Spleen (tissue), 11 donors: ENCODE results near the gene SEPTIN1. TPM values are rescaled to one million over a fixed set of nuclear protein-coding genes. Genes with fewer than 3 reads are reported as not detected.

Experiments
- DNase-seq: peaks from one replicate; pipeline ENCODE4 v3.0.0-alpha.2; 2020
- H3K27ac ChIP-seq, 8 donors: fragments of 200-600 bp; sonication (generic) in 7 of 8; 1 replicate in 4 of 8; 2 replicates in 4 of 8; pipeline versions ENCODE4 v1.5.0 to v1.8.0; 2016 to 2021; ENCODE audit warnings: inconsistent platforms in 4 of 8, mild to moderate bottlenecking in 4 of 8, moderate library complexity in 1 of 8
- H3K27me3 ChIP-seq, 7 donors: fragments of 200-600 bp; sonication (generic) in 6 of 7; replicated peaks in 1 of 7; 1 replicate in 4 of 7; 2 replicates in 3 of 7; pipeline versions ENCODE4 v1.5.0 to v1.8.0; 2016 to 2021; ENCODE audit warnings: inconsistent platforms in 3 of 7, mild to moderate bottlenecking in 1 of 7
- H3K36me3 ChIP-seq, 6 donors: fragments of 200-600 bp; sonication (generic) in 5 of 6; 1 replicate in 4 of 6; 2 replicates in 2 of 6; pipeline versions ENCODE4 v1.5.0 to v1.8.0; 2016 to 2021; ENCODE audit warnings: inconsistent platforms in 2 of 6
- H3K4me1 ChIP-seq, 6 donors: fragments of 200-600 bp; sonication (generic) in 5 of 6; 1 replicate in 3 of 6; 2 replicates in 3 of 6; pipeline versions ENCODE4 v1.5.0 to v1.8.0; 2016 to 2021; ENCODE audit warnings: inconsistent platforms in 3 of 6
- H3K4me3 ChIP-seq, 8 donors: fragments of 200-600 bp; sonication (generic) in 7 of 8; 1 replicate in 4 of 8; 2 replicates in 4 of 8; pipeline versions ENCODE4 v1.5.0 to v1.8.0; 2016 to 2021; ENCODE audit warnings: inconsistent platforms in 4 of 8, mild to moderate bottlenecking in 4 of 8, moderate library complexity in 2 of 8
- H3K9me3 ChIP-seq, 8 donors: fragments of 200-600 bp; sonication (generic) in 7 of 8; 1 replicate in 4 of 8; 2 replicates in 4 of 8; pipeline versions ENCODE4 v1.5.0 to v1.8.0; 2016 to 2021; ENCODE audit warnings: inconsistent platforms in 4 of 8
- POLR2A ChIP-seq, 3 donors: fragments of 450-650 bp; IDR thresholded peaks; one replicate each; pipeline ENCODE4 v1.5.1; 2017; ENCODE audit warnings: antibody characterized with exemption in 3 of 3, mild to moderate bottlenecking in 1 of 3
- POLR2AphosphoS5 ChIP-seq, 3 donors: sonication (generic); formaldehyde crosslinking; IDR thresholded peaks; one replicate each; pipeline ENCODE4 v1.5.1; 2017; ENCODE audit warnings: antibody characterized with exemption in 3 of 3
- WGBS, 5 donors: extraction: QIAGEN DNeasy Blood & Tissue Kit in 3 of 5; methylation state at CpG; one replicate each; pipeline versions ENCODE4 v1.1.5 to v1.1.7; 2013 to 2018; 5-methylcytosine and 5-hydroxymethylcytosine counted together
- intact Hi-C: fragments of 100-400 bp; cut with DNase I; formaldehyde crosslinking; loops from one replicate; pipeline ENCODE4 v1.15.0; 2023; ENCODE audit warnings: low total_unique reads
- polyA plus RNA-seq, 3 donors: library from polyadenylated mRNA; stranded (reverse); fragments of 200-250 nt; gene quantifications; one replicate each; pipeline ENCODE4 v1.2.1, GENCODE V29; 2013
- total RNA-seq, 7 donors: library from RNA; depleted of rRNA in 3 of 7; stranded (reverse); fragments of >200 nt in 3 of 7; fragmentation: NEBNext Ultra II Directional in 4 of 7; extraction: Animal tissue kit (Norgen Biotek cat#: 25700) in 4 of 7; gene quantifications; one replicate each; pipeline versions ENCODE4 v1.1.0 to v1.2.1, GENCODE V29; 2016 to 2021
- TF ChIP-seq, protein P1 (sequence below), 11 experiments: fragments of 200-600 bp in 7 of 11; fragments of 450-650 bp in 4 of 11; sonication (generic) in 4 of 11; IDR thresholded peaks in 8 of 11; conservative IDR thresholded peaks in 3 of 11; 1 replicate in 7 of 11; 2 replicates in 4 of 11; pipeline versions ENCODE4 v1.4.0 to v1.8.0; 2016 to 2021; ENCODE audit warnings: antibody characterized with exemption in 11 of 11, inconsistent platforms in 4 of 11, mild to moderate bottlenecking in 1 of 11
- donor health status: healthy with polysubstance abuse.
- donor health status: DM: no; HTN: no; CAD: no; lungs with moderate emphysema.
- donor health status: DM: no; HTN: no; CAD: no.
- donor health status: Bipolar disorder and iron deficiency.
- donor health status: healthy.
- donor health status: DM: no; HTN: no; CAD: no.
- donor health status: DM: yes; HTN: yes; CAD: no.

SEPTIN1 gene
- total and polyA plus RNA-seq, 10 donors = 38.5 to 199 (median 84.2) TPM

DNA sequence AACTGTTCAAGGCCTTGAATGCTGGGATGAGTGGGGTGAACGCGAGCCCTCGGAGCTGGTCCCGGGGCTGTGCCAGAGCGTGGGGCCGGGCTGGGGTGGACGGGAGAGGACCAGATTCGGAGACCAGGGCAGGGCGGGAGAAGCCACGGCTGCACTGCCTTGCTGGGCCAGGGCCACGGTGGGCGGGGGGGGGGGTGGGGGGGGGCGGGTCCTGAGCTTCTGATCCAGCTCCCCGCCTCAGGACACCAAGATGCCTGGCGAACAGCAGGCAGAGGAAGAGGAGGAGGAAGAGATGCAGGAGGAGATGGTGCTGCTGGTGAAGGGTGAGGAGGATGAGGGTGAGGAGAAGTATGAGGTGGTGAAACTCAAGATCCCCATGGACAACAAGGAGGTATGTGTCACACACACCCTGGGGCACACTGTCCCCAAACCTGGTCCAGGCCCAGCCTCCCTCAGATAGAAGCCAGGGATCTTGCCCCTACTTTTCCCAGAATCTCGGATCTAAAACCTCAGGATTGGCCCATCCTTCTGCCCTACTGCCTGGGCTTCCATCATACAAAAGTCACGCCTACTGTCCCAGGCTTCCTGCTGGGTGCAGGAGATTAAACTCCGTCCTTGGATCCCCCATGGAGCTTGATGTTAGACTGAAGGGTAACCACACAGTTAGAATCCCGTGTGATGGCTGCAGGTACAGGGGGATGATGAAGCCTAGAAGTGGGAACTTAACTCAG is 25.6 kb upstream of the SEPTIN1 start:
- Histone ChIP-seq H3K4me3 (peak overlapping the region; percentile 55 to 93 (median 79)), H3K27ac (peak overlapping the region; percentile 45 to 90 (median 83)), H3K27me3 (no peaks in the 10 kb centered on the region), H3K4me1 (peaks cover 16 to 50% (median 32%) of the 10 kb centered on the region in 6 donors), H3K9me3 (no peaks in the 10 kb centered on the region), H3K36me3 (peaks cover 0 to 13% (median 5%) of the 10 kb centered on the region in 6 donors)
- DNase-seq = no peak
- TF ChIP-seq POLR2A (IDR thresholded peaks at IDR 0.05) = no peak
- TF ChIP-seq, protein P1, sequence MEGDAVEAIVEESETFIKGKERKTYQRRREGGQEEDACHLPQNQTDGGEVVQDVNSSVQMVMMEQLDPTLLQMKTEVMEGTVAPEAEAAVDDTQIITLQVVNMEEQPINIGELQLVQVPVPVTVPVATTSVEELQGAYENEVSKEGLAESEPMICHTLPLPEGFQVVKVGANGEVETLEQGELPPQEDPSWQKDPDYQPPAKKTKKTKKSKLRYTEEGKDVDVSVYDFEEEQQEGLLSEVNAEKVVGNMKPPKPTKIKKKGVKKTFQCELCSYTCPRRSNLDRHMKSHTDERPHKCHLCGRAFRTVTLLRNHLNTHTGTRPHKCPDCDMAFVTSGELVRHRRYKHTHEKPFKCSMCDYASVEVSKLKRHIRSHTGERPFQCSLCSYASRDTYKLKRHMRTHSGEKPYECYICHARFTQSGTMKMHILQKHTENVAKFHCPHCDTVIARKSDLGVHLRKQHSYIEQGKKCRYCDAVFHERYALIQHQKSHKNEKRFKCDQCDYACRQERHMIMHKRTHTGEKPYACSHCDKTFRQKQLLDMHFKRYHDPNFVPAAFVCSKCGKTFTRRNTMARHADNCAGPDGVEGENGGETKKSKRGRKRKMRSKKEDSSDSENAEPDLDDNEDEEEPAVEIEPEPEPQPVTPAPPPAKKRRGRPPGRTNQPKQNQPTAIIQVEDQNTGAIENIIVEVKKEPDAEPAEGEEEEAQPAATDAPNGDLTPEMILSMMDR (IDR thresholded peaks at IDR 0.05 in 8 of 11, conservative IDR thresholded peaks at IDR 0.05 in 3 of 11) = no peak
- no peak for TF ChIP-seq POLR2AphosphoS5 (IDR thresholded peaks at IDR 0.05)
- intact Hi-C loops = no loop called here
- WGBS, 5 donors = 17 to 34% (median 21%) methylated on average over 8 to 17 of the region's 19 CpGs

DNA sequence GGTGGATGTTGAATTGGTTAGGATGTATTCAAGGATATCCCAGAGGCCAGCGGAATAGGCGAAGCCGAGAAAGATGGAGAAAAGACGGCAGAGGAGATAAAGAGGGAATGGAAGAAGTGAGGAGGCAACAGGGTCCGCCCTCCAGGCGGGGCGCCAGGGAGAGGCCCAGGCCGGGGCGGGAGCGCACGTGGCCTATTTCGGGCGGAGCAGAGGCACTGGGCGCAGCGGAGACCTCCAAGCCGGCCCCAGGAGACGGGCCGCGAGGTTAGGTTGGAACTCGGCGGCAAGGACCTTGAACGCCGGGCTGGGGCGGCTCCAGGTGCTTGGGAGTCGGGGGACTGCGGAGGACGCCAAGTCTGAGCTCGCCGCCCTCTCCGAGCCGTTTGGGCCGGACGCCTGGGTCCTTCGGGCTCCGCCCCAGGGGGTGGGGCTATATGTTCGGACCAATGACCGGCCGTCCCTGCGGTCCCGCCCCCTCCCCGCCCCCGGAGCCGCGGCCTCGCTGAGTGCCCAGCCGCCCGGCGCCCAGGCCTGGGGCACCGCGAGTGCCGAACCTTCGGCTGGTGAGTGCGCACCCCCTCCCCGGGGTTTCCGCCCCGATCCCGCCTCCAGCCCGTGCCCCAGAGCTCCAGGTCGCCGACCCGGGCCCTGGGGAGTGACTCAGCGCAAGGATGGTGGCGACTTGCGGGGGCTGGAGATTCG is 24.9 kb upstream of the SEPTIN1 start, which contains the start of gene ZNF771:
TSS of gene ZNF771 (plus strand) at position 505 of the 702 bp plus-strand sequence. CDS start 448 bp downstream, outside the sequence.
- H3K9me3 ChIP-seq = no peaks in the 10 kb centered on the region
- intact Hi-C loops = no loop called here

DNA sequence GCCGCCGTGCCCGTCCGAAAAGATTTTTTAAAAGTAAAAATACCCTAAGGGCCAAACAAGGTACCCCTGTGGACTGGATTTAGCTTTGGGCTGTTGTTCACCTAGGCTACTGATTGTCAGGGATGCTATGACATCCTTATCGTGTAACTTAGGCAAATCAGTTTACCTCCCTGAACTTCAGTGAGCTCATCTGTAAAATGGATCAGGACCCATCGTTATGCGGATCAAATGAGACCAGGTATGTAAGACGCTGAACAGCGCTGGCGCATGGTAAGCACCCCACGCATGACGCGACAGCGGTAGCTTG is 24.4 kb upstream of the SEPTIN1 start:
- intact Hi-C loops = no loop called here
- WGBS, 5 donors = 20 to 22% (median 20%) methylated on average over 14 of the region's 14 CpGs
- Histone ChIP-seq H3K36me3 (peaks cover 0 to 9% (median under 1%) of the 10 kb centered on the region in 6 donors), H3K27me3 (no peaks in the 10 kb centered on the region), H3K27ac (peak overlapping the region in 7 of 8 donors; percentile 73 to 90 (median 85)), H3K9me3 (no peaks in the 10 kb centered on the region), H3K4me3 (peak overlapping the region; percentile 55 to 93 (median 79)), H3K4me1 (peaks cover 16 to 51% (median 32%) of the 10 kb centered on the region in 6 donors)
- TF ChIP-seq POLR2A (IDR thresholded peaks at IDR 0.05) = no peak
- DNase-seq = no peak

More for the DNA sequence above, 24.9 kb upstream of the SEPTIN1 start, which contains the start of gene ZNF771:
- Histone ChIP-seq H3K27ac (peak within 1 kb of the TSS; percentile 45 to 90 (median 83)), H3K4me1 (peaks cover 16 to 50% (median 32%) of the 10 kb centered on the region in 6 donors), H3K4me3 (peak within 1 kb of the TSS; percentile 55 to 93 (median 79)), H3K27me3 (no peaks in the 10 kb centered on the region), H3K36me3 (peaks cover 0 to 12% (median 2%) of the 10 kb centered on the region in 6 donors)
- peak; percentile 97 for DNase-seq
- 0 to 1% (median 0%) methylated on average over 27 to 65 of the region's 65 CpGs for WGBS, 5 donors
- no peak for TF ChIP-seq POLR2A (IDR thresholded peaks at IDR 0.05)
- TF ChIP-seq POLR2AphosphoS5 (IDR thresholded peaks at IDR 0.05) = peak; percentile 86 to 91 (median 89)
- TF ChIP-seq, protein P1 (IDR thresholded peaks at IDR 0.05 in 8 of 11, conservative IDR thresholded peaks at IDR 0.05 in 3 of 11) = peak in 6 of 11 experiments; percentile 17 to 54 (median 34)

DNA sequence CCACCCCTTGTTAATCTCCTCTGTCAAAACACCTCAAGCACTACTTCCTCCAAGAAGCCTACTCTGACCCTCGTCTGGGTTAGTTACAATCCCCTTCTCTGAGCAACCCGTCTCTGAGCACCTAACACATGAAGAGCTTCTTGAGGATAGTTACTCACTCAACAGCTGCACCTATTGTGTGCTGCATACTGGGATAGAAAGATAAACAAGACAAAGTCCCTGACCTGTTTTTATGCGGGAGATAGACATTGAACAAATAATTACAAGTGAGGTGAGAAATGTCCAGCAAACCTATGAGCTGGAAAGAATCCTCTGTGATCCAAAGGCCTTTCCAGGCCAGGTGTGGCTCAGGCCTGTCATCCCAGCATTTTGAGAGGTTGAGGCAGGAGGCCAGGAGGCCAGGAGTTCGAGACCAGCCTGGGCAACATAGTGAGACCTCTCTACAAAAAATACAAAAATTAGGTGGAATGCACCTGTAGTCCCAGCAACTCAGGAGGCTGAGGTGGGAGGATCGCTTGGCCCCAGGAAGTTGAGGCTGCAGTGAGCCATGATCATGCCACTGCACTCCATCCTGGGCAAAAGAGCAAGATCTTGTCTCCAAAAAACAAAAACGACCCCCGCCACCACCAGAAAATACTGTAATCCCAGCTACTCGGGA is 19.5 kb upstream of the SEPTIN1 start:
- H3K9me3 ChIP-seq = no peaks in the 10 kb centered on the region
- no peaks in the 10 kb centered on the region for H3K27me3 ChIP-seq
- no peak for TF ChIP-seq POLR2A (IDR thresholded peaks at IDR 0.05)
- TF ChIP-seq POLR2AphosphoS5 (IDR thresholded peaks at IDR 0.05) = no peak
- TF ChIP-seq, protein P1 (IDR thresholded peaks at IDR 0.05 in 8 of 11, conservative IDR thresholded peaks at IDR 0.05 in 3 of 11) = no peak
- WGBS, 5 donors = 81 to 90% (median 86%) methylated on average over 8 of the region's 8 CpGs
- no peak overlapping the region for H3K4me3 ChIP-seq
- no peak for DNase-seq
- no peak overlapping the region for H3K27ac ChIP-seq
- H3K36me3 ChIP-seq = peaks cover 0 to 20% (median 13%) of the 10 kb centered on the region in 6 donors
- intact Hi-C loops = loop anchor here (5.0 kb wide), 1 partner anchor 50 kb away; no protein-coding TSS in a partner anchor
- peaks cover 3 to 65% (median 37%) of the 10 kb centered on the region in 6 donors for H3K4me1 ChIP-seq
